ENCODE results near the gene CERCAM. TPM values are rescaled to one million over a fixed set of nuclear protein-coding genes. Genes with fewer than 3 reads are reported as not detected.
"Not testable (repeated sequence)": the region's sequence is repeated elsewhere in the genome, so short reads cannot be mapped to it uniquely, and the experiment has no call there.

The CERCAM gene
- total RNA-seq, 4 donors from 2014 or later = 3.7 to 26.2 (median 11.3) TPM

- no peaks in the 10 kb centered on the region for H3K36me3 ChIP-seq
- WGBS = 52% methylated on average over 12 of the region's 26 CpGs
- peaks cover 8% of the 10 kb centered on the region for H3K27me3 ChIP-seq
- no peaks in the 10 kb centered on the region for H3K9me3 ChIP-seq
- no peak for DNase-seq (ENCODE audit: low spot score in 2 of 2)
- no peaks in the 10 kb centered on the region for H3K4me1 ChIP-seq
- TF ChIP-seq EP300 (IDR thresholded peaks at IDR 0.05) (no peak), POLR2A (IDR thresholded peaks at IDR 0.05) (no peak), POLR2AphosphoS5 (IDR thresholded peaks at IDR 0.05) (no peak)
- TF ChIP-seq, protein P1, sequence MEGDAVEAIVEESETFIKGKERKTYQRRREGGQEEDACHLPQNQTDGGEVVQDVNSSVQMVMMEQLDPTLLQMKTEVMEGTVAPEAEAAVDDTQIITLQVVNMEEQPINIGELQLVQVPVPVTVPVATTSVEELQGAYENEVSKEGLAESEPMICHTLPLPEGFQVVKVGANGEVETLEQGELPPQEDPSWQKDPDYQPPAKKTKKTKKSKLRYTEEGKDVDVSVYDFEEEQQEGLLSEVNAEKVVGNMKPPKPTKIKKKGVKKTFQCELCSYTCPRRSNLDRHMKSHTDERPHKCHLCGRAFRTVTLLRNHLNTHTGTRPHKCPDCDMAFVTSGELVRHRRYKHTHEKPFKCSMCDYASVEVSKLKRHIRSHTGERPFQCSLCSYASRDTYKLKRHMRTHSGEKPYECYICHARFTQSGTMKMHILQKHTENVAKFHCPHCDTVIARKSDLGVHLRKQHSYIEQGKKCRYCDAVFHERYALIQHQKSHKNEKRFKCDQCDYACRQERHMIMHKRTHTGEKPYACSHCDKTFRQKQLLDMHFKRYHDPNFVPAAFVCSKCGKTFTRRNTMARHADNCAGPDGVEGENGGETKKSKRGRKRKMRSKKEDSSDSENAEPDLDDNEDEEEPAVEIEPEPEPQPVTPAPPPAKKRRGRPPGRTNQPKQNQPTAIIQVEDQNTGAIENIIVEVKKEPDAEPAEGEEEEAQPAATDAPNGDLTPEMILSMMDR (IDR thresholded peaks at IDR 0.05) = no peak
- no peak overlapping the region for H3K27ac ChIP-seq
- H3K4me3 ChIP-seq = no peak overlapping the region
Measured at GRCh38 chr9:128408963-128409431, 11.7 kb upstream of the CERCAM start.

DNA sequence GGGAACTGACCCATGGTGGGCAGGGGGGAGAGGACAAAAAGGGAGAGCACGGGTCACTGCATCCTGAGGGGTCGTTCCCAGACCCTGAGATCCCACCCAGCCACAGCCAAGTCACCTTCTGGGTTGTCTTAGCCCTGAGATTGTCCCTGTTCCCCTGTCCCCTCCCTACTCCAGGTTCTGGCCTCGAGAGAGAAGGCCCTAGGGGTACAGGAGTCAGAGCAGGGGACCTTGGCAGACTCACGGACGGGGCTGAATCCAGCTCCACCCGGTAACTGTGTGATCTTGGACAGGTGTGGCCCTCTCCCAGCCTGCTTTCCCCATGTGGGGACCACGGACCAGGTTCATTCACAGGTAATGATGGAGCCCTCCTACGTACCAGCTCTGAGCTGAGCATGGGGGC, 11.2 kb upstream of the CERCAM start:
- Histone ChIP-seq H3K27ac (no peak overlapping the region), H3K4me3 (no peak overlapping the region), H3K36me3 (no peaks in the 10 kb centered on the region), H3K4me1 (no peaks in the 10 kb centered on the region), H3K9me3 (no peaks in the 10 kb centered on the region), H3K27me3 (peaks cover 11% of the 10 kb centered on the region)
- TF ChIP-seq EP300 (IDR thresholded peaks at IDR 0.05) = no peak
- no peak for TF ChIP-seq POLR2A (IDR thresholded peaks at IDR 0.05)
- TF ChIP-seq POLR2AphosphoS5 (IDR thresholded peaks at IDR 0.05) = no peak
- TF ChIP-seq, protein P1 (IDR thresholded peaks at IDR 0.05) = no peak
- no peak for DNase-seq (ENCODE audit: low spot score in 2 of 2)
- 50% methylated on average over 4 of the region's 8 CpGs for WGBS

- no peaks in the 10 kb centered on the region for H3K4me1 ChIP-seq
- no peaks in the 10 kb centered on the region for H3K9me3 ChIP-seq
- WGBS = 27% methylated on average over 6 of the region's 6 CpGs
- H3K27me3 ChIP-seq = peaks cover 11% of the 10 kb centered on the region
- no peak overlapping the region for H3K4me3 ChIP-seq
- DNase-seq (ENCODE audit: low spot score in 2 of 2) = no peak
- no peak for TF ChIP-seq EP300 (IDR thresholded peaks at IDR 0.05)
- TF ChIP-seq, protein P1 (IDR thresholded peaks at IDR 0.05) = peak in 1 of 2 donors; percentile 10
- H3K27ac ChIP-seq = no peak overlapping the region
- H3K36me3 ChIP-seq = no peaks in the 10 kb centered on the region
Measured at GRCh38 chr9:128409978-128410377, 10.7 kb upstream of the CERCAM start.

- no peak for DNase-seq (ENCODE audit: low spot score in 2 of 2)
- no peaks in the 10 kb centered on the region for H3K9me3 ChIP-seq
- no peaks in the 10 kb centered on the region for H3K36me3 ChIP-seq
- 52% methylated on average over 10 of the region's 11 CpGs for WGBS
- no peak overlapping the region for H3K27ac ChIP-seq
- H3K4me3 ChIP-seq = no peak overlapping the region
- TF ChIP-seq EP300 (IDR thresholded peaks at IDR 0.05) = no peak
- TF ChIP-seq, protein P1 (IDR thresholded peaks at IDR 0.05) = no peak
- TF ChIP-seq POLR2A (IDR thresholded peaks at IDR 0.05) = no peak
- no peak for TF ChIP-seq POLR2AphosphoS5 (IDR thresholded peaks at IDR 0.05)
- H3K27me3 ChIP-seq = peaks cover 11% of the 10 kb centered on the region
- H3K4me1 ChIP-seq = no peaks in the 10 kb centered on the region
Measured at GRCh38 chr9:128411364-128412119, 9.1 kb upstream of the CERCAM start.

GRCh38 chr9:128412120-128412790, 8.4 kb upstream of the CERCAM start:
- H3K36me3 ChIP-seq = no peaks in the 10 kb centered on the region
- no peak overlapping the region for H3K4me3 ChIP-seq
- DNase-seq (ENCODE audit: low spot score in 2 of 2) = no peak
- TF ChIP-seq, protein P1 (IDR thresholded peaks at IDR 0.05) = peak in 1 of 2 donors; percentile 54
- no peak for TF ChIP-seq POLR2AphosphoS5 (IDR thresholded peaks at IDR 0.05)
- peaks cover 11% of the 10 kb centered on the region for H3K27me3 ChIP-seq
- H3K27ac ChIP-seq = no peak overlapping the region
- H3K4me1 ChIP-seq = no peaks in the 10 kb centered on the region
- no peaks in the 10 kb centered on the region for H3K9me3 ChIP-seq
- WGBS = 11% methylated on average over 12 of the region's 13 CpGs

DNA sequence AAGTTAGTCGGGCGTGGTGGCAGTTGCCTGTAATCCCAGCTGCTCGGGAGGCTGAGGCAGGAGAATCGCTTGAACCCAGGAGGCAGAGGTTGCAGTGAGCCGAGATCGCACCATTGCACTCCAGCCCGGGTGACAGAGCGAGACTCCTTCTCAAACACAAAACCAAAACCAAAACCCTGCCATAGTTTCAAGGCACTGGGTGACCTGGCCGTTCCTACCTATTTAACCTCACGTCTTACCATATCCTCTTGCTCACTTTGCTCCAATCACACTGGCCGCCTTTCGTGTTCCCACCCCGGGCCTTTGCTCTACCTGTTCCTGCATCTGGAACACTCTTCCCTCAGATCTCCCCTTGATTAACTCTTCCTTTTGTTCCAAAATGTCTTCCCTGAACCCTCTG, 6.9 kb upstream of the CERCAM start:
- peaks cover 11% of the 10 kb centered on the region for H3K27me3 ChIP-seq
- H3K36me3 ChIP-seq; H3K4me1 ChIP-seq; H3K27ac ChIP-seq; H3K9me3 ChIP-seq; H3K4me3 ChIP-seq; DNase-seq (ENCODE audit: low spot score in 2 of 2): not testable (repeated sequence)
- 93% methylated on average over 13 of the region's 13 CpGs for WGBS

All from suprapubic skin (tissue), 4 donors.